Glomerular endothelial cell (primary cell): Measurements from ENCODE around the gene ASPSCR1. TPM values are rescaled to one million over a fixed set of nuclear protein-coding genes. Genes with fewer than 3 reads are reported as not detected.
"Not testable (repeated sequence)": the region's sequence is repeated elsewhere in the genome, so short reads cannot be mapped to it uniquely, and the experiment has no call there.

Experiments
- DNase-seq: peaks from one replicate; pipeline ENCODE4 v3.0.0-alpha.2; 2011; ENCODE audit warnings: low read depth, low spot score; ENCODE audit errors: extremely low read depth
- total RNA-seq: library from RNA; depleted of rRNA; stranded (reverse); fragments of >200 nt; gene quantifications from 2 replicates; pipeline ENCODE4 v1.2.3, GENCODE V29; 2015

Gene ASPSCR1
- total RNA-seq, 1 donor from 2014 or later = 25.1 TPM

- no peak for DNase-seq
Observed at GRCh38 chr17:81940538-81941483, 36.6 kb upstream of the ASPSCR1 start.

GRCh38 chr17:81941484-81942166 is 35.8 kb upstream of the ASPSCR1 start:
- no peak for DNase-seq

DNA sequence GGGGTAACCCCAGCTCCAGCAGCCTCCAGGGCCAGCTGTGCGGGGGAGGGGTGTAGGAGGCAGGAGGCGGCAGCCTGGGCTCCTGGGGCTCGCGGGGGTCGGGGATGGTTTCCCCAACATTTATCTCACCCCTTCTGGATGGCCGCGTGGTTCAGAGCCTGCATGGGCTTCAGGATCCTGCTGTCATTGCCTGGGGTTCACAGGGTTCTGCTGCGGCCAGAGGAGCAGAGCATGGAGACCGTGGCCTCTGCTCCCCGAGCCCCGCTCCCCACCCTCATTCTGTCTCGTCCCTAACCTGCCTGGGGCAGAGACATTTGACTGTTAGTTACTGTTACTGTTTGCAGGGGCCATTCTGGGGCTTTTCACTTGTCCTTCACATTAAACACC is 35.3 kb upstream of the ASPSCR1 start:
- DNase-seq = no peak

DNA sequence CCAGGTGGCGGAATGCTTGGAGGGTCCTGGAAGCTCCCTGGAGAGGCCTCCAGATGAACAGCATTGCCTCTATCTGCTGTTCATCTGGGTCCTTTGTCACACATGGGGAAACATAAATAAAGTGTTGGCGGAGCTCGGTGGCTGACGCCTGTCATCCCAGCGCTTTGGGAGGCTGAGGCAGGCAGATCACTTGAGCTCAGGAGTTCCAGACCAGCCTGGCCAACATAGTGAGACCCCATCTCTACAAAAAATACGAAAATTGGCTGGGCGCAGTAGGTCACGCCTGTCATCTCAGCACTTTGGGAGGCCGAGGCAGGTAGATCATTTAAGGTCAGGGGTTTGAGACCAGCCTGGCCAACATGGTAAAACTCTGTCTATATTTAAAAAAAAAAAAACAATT is 32.6 kb upstream of the ASPSCR1 start:
- no peak for DNase-seq

GRCh38 chr17:81947189-81947588 is 30.2 kb upstream of the ASPSCR1 start, which contains the start of gene MYADML2:
Gene MYADML2, minus strand, starts transcription at chr17:81947233. Its CDS starts 5,492 bp downstream, at chr17:81941741.
- DNase-seq = no peak

- DNase-seq = no peak
Observed at GRCh38 chr17:81948635-81949378, 28.6 kb upstream of the ASPSCR1 start.

GRCh38 chr17:81950501-81950900 is 26.9 kb upstream of the ASPSCR1 start:
- DNase-seq = no peak

DNA sequence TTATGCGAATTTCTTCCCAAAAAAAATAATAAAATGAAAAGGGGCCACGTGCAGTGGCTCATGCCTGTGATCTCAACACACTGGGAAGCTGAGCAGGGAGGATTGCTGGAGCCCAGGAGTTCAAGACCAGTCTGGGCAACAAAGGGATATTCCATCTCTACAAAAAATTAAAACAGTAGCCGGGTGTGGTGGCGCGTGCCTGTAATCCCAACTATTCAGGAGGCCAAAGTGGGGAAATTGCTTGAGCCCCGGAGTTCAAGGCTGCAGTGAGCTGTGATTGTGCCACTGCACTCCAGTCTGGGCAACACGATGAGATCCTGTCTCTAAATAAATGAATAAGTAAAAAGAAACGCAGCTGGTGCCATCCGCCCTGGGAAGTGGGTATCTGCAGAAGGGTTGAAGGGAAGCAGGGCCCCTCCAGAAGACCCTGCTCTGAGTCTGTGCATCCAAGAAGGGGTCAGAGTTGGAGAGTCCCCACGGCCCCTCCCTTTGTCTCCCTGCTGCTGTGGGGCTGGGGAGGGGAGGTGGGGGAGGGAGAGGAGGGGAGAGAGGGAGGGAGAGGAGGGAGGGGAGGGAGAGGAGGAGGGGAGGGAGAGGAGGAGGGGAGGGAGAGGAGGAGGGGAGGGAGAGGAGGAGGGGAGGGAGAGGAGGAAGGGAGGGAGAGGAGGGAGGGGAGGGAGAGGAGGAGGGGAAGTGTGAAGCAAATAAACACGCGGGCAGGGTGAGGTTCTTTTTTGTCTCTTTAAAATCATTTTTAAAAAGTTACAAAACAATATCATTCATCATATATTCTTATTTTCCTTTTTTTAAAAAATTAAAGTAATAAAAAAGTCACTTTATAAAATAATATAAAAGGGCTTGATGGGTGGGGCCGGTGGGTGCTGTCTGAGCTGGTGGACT is 25.4 kb upstream of the ASPSCR1 start:
- DNase-seq = no peak

- no peak for DNase-seq
Observed at GRCh38 chr17:81952792-81953228, 24.6 kb upstream of the ASPSCR1 start.

- not testable (repeated sequence) for DNase-seq
Observed at GRCh38 chr17:81953443-81953842, 24.0 kb upstream of the ASPSCR1 start.

GRCh38 chr17:81954131-81955057 is 23.0 kb upstream of the ASPSCR1 start:
- no peak for DNase-seq

DNA sequence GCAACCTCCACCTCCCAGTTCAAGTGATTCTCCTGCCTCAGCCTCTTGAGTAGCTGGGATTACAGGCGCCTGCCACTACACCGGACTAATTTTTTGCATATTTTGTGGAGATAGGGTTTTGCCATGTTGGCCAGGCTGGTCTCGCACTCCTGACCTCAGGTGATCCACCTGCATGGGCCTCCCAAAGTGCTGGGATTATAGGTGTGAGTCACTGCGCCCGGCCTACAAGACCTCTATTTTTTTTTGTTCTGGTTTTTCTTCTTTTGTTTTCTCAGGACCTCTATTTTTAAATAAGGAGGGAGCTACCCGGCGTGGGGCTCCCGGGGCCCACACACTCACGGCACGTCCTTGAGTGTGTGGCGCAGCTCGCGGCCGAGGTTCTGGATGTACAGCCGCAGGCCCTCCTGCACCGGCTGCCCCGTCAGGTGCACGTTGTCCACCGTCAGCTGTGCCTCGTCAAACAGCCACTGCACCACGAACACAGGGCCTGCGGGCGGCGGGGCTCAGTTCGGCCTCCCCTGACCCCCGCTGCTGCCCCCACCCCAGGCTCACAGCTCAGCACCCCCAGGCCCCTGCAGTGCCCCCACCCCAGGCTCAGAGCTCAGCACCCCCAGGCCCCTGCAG is 22.3 kb upstream of the ASPSCR1 start:
- DNase-seq = no peak

DNA sequence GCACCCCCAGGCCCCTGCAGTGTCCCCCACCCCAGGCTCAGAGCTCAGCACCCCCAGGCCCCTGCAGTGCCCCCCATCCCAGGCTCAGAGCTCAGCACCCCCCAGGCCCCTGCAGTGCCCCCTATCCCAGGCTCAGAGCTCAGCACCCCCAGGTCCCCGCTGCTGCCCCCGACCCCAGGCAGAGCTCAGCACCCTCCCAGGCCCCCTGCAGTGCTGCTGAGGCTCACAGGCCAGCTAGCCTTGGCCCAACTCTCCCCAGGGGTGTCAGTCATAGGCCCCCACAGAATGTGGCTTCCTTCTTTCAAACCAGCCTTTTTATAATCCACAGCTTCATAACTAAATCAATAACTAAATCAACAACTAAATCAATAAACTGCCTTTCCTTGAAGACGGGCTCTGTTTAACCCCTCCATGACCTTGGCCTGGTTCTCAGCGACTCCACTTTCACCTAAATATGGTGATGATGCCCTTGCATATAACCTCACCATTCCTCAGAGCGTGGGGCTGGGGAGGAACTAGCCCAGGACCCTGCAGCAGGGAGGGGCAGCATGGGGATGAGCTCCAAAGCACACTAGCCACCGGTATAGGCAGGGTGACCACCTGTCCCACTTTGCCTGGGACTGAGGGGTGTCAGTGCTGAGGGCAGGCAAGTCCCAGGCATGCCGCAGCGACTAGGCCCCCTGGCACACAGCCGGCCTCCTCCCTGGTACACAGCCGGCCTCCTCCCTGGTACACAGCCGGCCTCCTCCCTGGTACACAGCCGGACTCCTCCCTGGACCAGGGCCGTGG is 21.5 kb upstream of the ASPSCR1 start:
- no peak for DNase-seq

- no peak for DNase-seq
Observed at GRCh38 chr17:81956607-81957589, 20.5 kb upstream of the ASPSCR1 start.

- no peak for DNase-seq
Observed at GRCh38 chr17:81957691-81958432, 19.6 kb upstream of the ASPSCR1 start.
